GF-D8 (cell line): ENCODE measurements around the gene KMT2E.
"Not testable (repeated sequence)": the region's sequence is repeated elsewhere in the genome, so short reads cannot be mapped to it uniquely, and the experiment has no call there.

ENCODE experiments used
- DNase-seq: peaks from one replicate; lab custom pipeline; 2025; lab: John Stamatoyannopoulos, UW

Gene KMT2E

GRCh38 chr7:105013816-105014692 is at the start of gene KMT2E:
Gene KMT2E, plus strand, starts transcription at chr7:105014205. Its CDS starts 26,748 bp downstream, at chr7:105040953.
- peak; percentile 39 for DNase-seq

- no peak for DNase-seq
Observed at GRCh38 chr7:104964626-104965236, 49.3 kb upstream of the KMT2E start.

DNA sequence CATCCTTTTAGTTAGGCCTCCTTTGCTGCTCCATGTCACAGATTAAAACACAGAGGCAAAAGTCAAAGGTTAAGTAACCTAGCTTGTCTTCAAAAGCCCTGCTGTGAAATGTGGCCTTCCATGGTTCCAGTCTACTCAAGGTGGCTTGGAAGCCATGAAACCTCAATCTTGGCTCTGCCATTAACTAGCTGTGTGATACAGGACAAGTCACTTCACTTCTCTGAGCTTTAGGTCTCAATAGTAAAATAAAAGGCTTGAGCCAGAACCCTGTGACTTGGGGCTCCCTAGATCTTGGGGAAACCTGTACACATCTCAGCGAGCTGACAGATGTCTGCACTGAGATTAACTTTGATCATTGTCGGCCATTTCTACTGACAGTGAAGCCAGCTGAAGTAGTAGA is 48.0 kb upstream of the KMT2E start:
- DNase-seq = no peak

DNA sequence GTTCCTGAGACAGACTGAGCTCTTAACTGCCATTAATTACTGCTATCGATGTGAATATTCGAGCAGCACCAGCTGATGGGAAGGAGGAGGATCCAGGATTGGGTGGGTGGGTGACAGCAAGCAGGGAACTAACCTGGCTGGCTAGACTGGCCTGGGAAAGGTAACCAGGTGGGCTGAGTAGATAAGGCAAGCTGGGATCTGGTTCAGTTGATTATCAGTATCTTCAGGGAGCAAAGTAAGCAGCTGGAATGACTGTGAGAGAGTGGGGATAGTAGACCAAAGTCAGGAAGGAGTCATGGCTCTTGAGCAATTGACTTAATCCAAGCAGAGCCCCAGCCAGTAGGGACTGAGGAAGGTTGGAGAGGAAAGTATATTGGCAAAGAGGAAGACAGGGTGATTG is 46.9 kb upstream of the KMT2E start:
- DNase-seq = no peak

- DNase-seq = no peak
Observed at GRCh38 chr7:104967595-104967994, 46.4 kb upstream of the KMT2E start.

GRCh38 chr7:104968648-104969047 is 45.4 kb upstream of the KMT2E start:
- DNase-seq = no peak

GRCh38 chr7:104969183-104969582 is 44.8 kb upstream of the KMT2E start:
- no peak for DNase-seq

DNA sequence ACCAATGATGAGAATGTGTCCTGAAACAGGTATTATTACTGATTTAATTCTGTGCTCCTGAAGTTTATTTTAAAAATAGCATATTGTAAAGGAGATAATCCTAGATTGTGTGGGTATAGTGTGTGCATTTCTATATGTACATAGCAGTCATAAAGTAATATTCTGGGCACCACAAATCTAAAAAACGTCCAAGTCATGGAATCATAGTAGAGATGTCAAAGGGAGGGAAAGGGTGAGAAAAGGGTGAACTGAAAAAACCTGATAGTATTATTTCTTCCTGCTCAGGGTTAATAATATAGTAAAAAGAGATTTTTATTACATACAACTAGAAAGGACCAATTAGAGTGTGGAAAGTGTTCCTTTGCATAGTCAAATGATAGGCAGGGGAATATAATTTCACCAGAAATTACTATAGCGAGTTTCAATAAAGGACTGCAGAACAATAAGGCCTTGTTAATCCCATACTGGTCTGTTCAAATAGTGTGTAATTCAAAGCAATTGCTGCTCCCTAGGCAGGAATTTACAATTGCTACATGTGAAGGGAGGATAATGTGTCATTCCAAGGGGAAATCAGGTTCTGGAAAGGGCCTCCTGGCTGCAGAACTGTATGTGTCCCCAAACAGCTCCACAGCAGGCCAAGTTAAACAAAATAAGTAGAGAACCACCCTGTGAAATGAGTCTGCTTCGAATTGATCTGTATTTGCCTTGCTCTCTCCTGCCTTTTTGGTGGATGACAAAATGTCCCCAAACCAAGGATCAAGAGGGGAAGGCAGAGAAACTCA is 42.5 kb upstream of the KMT2E start:
- DNase-seq = no peak

DNA sequence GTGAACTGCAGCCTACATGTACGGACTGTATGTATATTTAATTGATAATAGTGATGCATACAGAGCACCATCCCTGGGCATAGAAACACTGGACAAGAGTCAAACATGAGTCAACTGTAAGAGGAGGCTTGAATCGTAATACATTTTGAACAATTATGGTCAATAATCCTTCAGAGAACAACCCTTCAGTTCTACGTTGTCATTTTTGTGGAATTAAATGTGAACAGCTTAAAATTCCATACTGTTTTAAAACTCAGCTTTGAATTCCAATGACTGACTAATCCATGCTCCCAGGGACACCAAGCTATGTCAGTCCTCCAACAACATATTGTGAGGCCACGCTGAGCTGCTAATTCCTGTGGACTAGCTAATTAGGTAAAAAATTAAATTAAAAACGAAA is 41.5 kb upstream of the KMT2E start:
- DNase-seq = no peak

- DNase-seq = no peak
Observed at GRCh38 chr7:104973227-104973626, 40.8 kb upstream of the KMT2E start.

DNA sequence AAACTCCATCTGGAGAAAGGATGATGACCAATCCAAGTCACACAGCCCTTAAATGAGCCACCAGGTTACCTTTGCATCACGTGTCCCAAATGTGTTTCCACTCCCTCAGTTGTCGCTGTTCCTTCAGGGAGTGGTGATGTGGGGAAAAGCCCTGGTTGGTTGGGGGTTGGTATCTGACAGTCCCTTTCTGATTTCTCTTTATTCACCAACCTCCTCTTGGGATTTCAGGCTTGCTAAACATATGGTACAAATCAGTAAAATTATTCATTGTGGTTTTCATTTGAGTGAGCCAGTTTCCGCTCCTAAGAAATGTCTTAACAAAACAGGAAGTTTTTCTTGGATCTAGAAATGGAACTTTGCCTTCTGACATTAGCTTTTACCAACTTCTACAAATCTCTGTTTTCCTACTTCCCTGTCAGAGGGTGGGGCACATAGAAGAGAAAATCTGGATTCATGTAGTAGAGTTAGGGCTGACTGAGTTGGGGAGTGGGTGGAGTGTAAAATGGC is 40.0 kb upstream of the KMT2E start:
- DNase-seq = no peak

DNA sequence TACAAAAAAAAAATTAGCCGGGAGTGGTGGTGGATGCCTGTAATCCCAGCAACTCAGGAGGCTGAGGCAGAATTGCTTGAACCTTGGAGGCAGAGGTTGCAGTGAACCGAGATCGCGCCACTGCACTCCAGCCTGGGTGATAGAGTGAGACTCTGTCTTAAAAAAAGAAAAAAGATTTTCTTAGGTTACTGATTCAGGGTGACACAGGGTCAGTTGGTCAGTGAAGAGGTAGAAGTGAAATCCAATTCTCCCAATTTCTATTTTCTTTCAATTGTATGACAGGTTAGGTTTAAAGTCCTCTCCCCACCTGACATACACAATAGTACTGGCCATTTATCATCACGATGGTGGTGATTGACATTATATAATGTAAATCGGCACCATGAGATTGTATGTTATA is 38.5 kb upstream of the KMT2E start:
- not testable (repeated sequence) for DNase-seq

- DNase-seq = no peak
Observed at GRCh38 chr7:104976966-104977636, 36.9 kb upstream of the KMT2E start.

DNA sequence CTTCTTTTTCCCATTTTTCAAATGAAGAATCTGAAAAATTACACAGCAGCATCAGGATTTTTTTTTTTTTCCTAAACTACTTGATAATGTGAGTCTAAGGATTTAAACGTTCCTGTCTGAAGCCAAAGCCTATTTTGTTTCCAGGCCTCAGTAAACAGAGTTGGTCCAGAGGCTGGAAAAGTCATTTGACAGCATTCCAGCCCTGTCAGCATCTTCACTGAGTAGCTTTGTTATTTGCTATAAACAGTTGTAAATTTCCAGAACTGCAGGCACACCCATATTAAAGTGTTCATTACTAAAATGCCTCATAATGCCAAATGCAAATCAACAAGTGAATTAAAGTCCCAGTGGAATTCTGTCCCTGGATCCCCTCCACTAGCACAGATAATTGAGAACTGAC is 35.5 kb upstream of the KMT2E start:
- no peak for DNase-seq

GRCh38 chr7:104979167-104979841 is 34.7 kb upstream of the KMT2E start:
- DNase-seq = no peak

DNA sequence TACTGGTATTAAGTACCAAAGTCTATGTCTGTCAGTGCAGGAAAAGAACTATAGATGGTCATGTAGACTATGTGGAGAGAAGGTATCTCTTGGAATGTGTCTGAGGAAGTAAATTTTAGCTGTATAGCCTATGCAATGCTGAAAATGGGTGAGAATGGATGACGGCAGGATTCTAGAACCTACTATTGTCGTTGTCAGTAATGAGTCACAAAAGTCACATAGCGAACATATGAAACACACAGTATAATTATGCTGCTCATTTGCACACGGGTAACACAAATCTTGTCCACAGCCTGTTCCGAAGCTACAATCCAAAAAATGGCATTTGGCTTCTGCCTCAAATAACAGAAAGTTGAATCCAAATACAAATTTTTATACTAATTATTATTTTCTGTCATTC is 33.6 kb upstream of the KMT2E start:
- no peak for DNase-seq

DNA sequence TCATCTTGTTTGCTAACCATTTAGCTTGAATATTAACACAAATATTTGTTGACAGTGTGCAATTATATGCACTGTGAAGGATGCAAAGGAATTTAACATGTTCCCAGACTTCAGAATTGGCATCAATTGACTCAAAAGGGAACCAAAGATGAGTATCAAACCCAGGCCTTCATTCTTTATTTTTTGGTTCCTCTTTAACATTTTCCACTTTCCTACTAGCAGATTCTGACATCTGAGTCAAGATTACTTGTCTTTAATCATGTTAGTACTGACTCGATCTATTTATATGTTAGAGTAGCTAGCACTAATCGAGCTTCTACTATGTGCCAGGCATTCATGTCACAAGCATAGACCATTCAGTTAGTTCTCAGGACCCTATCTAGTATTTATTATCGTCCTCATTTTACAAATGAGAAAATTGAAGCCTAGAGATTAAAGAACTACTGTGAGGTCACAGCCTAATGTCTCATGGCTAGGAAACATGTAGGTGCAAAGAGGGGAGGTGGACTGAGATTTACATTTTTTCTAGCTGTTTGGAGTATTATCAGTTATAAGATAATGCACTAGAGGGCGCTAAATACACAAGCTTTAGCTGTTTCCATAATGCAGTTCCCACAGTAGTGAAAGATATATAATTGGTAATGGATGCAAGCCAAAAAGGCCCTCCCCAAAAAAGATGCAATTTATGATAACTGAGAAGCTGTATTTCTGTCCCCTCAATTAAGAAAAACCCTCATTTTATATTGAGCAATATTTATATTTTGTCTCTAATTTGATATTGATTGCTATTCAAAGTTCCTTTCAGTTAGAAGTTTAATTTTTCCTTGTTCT is 32.9 kb upstream of the KMT2E start:
- DNase-seq = peak; percentile 32

DNA sequence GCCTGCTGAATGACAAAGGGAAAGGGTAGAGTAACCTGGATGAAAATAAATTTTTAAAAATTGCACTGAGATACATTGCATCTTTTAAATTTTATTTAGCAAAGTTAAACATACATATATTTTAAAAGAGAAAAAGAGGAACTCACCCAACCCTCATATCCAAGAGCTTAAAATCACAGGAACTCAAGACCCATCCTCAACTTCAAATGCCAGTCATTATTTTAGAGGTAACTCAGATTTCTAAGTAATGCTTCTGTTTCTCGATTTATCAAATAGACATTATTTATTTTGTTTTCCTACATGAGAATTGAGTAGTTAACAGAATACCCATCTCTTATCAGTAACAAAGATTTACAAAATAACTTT is 32.4 kb upstream of the KMT2E start:
- DNase-seq = no peak

GRCh38 chr7:104982308-104983075 is 31.5 kb upstream of the KMT2E start:
- no peak for DNase-seq

GRCh38 chr7:104983076-104983577 is 30.9 kb upstream of the KMT2E start:
- no peak for DNase-seq
